Smooth muscle cell (in vitro differentiated cells): ENCODE data around the gene SLMAP. TPM values are rescaled to one million over a fixed set of nuclear protein-coding genes. Genes with fewer than 3 reads are reported as not detected.

Experiments used
- DNase-seq: peaks from one replicate; lab custom pipeline; 2025; ENCODE audit not compliant: unreplicated experiment; lab: John Stamatoyannopoulos, UW
- H2AFZ ChIP-seq: fragments of 200-600 bp; sonication (generic); 2 replicates; pipeline ENCODE4 v1.6.0; 2016; ENCODE audit warnings: antibody characterized with exemption, low read depth, mild to moderate bottlenecking
- H3F3A ChIP-seq: fragments of 200-600 bp; sonication (generic); 2 replicates; pipeline ENCODE4 v1.6.0; 2017; ENCODE audit warnings: antibody characterized with exemption, low read depth
- H3K27ac ChIP-seq: fragments of 200-600 bp; sonication (generic); 2 replicates; pipeline ENCODE4 v1.5.1; 2016; ENCODE audit warnings: low read depth, mild to moderate bottlenecking
- H3K27me3 ChIP-seq: fragments of 200-600 bp; sonication (generic); 2 replicates; pipeline ENCODE4 v1.6.1; 2016; ENCODE audit warnings: low read depth, mild to moderate bottlenecking
- H3K36me3 ChIP-seq: fragments of 200-600 bp; sonication (generic); 2 replicates; pipeline ENCODE4 v1.5.1; 2016; ENCODE audit warnings: low read depth
- H3K4me1 ChIP-seq: fragments of 200-600 bp; sonication (generic); 2 replicates; pipeline ENCODE4 v1.5.1; 2016; ENCODE audit warnings: low read depth
- H3K4me2 ChIP-seq: fragments of 200-600 bp; sonication (generic); 2 replicates; pipeline ENCODE4 v1.6.0; 2016; ENCODE audit warnings: mild to moderate bottlenecking
- H3K4me3 ChIP-seq: fragments of 200-600 bp; sonication (generic); 2 replicates; pipeline ENCODE4 v1.5.1; 2016; ENCODE audit warnings: mild to moderate bottlenecking
- H3K79me2 ChIP-seq: fragments of 200-600 bp; sonication (generic); 2 replicates; pipeline ENCODE4 v1.6.0; 2016; ENCODE audit warnings: low read depth, mild to moderate bottlenecking
- H3K9ac ChIP-seq: fragments of 200-600 bp; sonication (generic); 2 replicates; pipeline ENCODE4 v1.6.0; 2016; ENCODE audit warnings: low read depth
- H3K9me3 ChIP-seq: fragments of 200-600 bp; sonication (generic); replicated peaks from 2 replicates; pipeline ENCODE4 v1.5.1; 2016; ENCODE audit warnings: low read depth
- H4K20me1 ChIP-seq: fragments of 200-600 bp; sonication (generic); 2 replicates; pipeline ENCODE4 v1.6.0; 2016; ENCODE audit warnings: low read depth
- WGBS: methylation state at CpG from one replicate; pipeline ENCODE4 v1.1.7; 2016; ENCODE audit warnings: low lambda C conversion rate; 5-methylcytosine and 5-hydroxymethylcytosine counted together
- polyA plus RNA-seq: library from polyadenylated mRNA; unstranded; fragments of >200 nt; fragmentation: Nextera tagmentation; extraction: Ambion mirVana; gene quantifications from 2 replicates; pipeline ENCODE4 v1.2.1, GENCODE V29; 2016
- total RNA-seq: library from RNA; depleted of rRNA; stranded (reverse); fragments of >200 nt; gene quantifications from 2 replicates; pipeline ENCODE4 v1.2.3, GENCODE V29; 2014
- TF ChIP-seq, protein P1 (sequence below): fragments of 200-600 bp; sonication (generic); IDR thresholded peaks from 2 replicates; pipeline ENCODE4 v1.5.1; 2017; ENCODE audit warnings: borderline replicate concordance, mild to moderate bottlenecking, antibody characterized with exemption; ENCODE audit not compliant: insufficient read depth, poor library complexity, severe bottlenecking

The SLMAP gene
- total and polyA plus RNA-seq, 2 experiments from 2014 or later = 19.9 to 42.8 TPM

GRCh38 chr3:57927916-57928315 is 171.8 kb downstream of the SLMAP start:
- Histone ChIP-seq H3K9ac (no peak overlapping the region), H2AFZ (no peak overlapping the region), H3K27ac (no peak overlapping the region), H3K4me3 (no peak overlapping the region), H3K9me3 (no peaks in the 10 kb centered on the region), H4K20me1 (no peaks in the 10 kb centered on the region), H3K36me3 (no peaks in the 10 kb centered on the region), H3K4me1 (no peaks in the 10 kb centered on the region), H3K4me2 (no peak overlapping the region), H3K79me2 (no peaks in the 10 kb centered on the region), H3F3A (no peaks in the 10 kb centered on the region), H3K27me3 (no peaks in the 10 kb centered on the region)
- DNase-seq = no peak
- TF ChIP-seq, protein P1, sequence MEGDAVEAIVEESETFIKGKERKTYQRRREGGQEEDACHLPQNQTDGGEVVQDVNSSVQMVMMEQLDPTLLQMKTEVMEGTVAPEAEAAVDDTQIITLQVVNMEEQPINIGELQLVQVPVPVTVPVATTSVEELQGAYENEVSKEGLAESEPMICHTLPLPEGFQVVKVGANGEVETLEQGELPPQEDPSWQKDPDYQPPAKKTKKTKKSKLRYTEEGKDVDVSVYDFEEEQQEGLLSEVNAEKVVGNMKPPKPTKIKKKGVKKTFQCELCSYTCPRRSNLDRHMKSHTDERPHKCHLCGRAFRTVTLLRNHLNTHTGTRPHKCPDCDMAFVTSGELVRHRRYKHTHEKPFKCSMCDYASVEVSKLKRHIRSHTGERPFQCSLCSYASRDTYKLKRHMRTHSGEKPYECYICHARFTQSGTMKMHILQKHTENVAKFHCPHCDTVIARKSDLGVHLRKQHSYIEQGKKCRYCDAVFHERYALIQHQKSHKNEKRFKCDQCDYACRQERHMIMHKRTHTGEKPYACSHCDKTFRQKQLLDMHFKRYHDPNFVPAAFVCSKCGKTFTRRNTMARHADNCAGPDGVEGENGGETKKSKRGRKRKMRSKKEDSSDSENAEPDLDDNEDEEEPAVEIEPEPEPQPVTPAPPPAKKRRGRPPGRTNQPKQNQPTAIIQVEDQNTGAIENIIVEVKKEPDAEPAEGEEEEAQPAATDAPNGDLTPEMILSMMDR = no peak
- WGBS = 93% methylated on average over 3 of the region's 3 CpGs

DNA sequence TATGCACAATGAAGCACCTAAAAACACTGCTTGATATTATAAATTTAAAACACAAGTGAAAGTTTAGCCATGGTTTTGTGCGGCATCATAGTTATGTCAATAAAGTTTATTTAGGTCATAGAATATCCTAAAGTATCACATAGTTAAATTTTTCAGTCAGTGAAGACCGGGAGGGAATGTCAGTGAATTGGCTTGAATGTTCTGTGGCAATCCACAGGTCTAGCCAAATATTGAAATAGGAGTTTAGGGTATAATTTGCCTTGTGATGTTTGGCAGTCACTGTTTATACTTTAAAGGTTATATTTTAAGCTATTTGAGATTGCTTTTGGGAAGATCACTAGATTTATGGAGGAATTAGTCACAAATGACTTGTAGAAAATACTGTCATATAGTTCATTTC is 172.4 kb downstream of the SLMAP start:
- H2AFZ ChIP-seq = no peak overlapping the region
- H3K4me1 ChIP-seq = no peaks in the 10 kb centered on the region
- H3K9ac ChIP-seq = no peak overlapping the region
- H3K27me3 ChIP-seq = no peaks in the 10 kb centered on the region
- DNase-seq = no peak
- WGBS = 100% methylated on average over 2 of the region's 2 CpGs
- H3K4me3 ChIP-seq = no peak overlapping the region
- no peaks in the 10 kb centered on the region for H3F3A ChIP-seq
- H3K27ac ChIP-seq = no peak overlapping the region
- no peaks in the 10 kb centered on the region for H3K9me3 ChIP-seq
- H4K20me1 ChIP-seq = no peaks in the 10 kb centered on the region
- no peak overlapping the region for H3K4me2 ChIP-seq
- no peaks in the 10 kb centered on the region for H3K79me2 ChIP-seq
- TF ChIP-seq, protein P1 = no peak
- H3K36me3 ChIP-seq = no peaks in the 10 kb centered on the region

GRCh38 chr3:57929988-57930387 is 173.9 kb downstream of the SLMAP start:
- Histone ChIP-seq H3K4me3 (no peak overlapping the region), H3K79me2 (no peaks in the 10 kb centered on the region), H3K27ac (no peak overlapping the region), H2AFZ (no peak overlapping the region), H4K20me1 (no peaks in the 10 kb centered on the region), H3K9ac (no peak overlapping the region), H3K36me3 (no peaks in the 10 kb centered on the region), H3K4me1 (no peaks in the 10 kb centered on the region), H3F3A (no peaks in the 10 kb centered on the region), H3K27me3 (no peaks in the 10 kb centered on the region), H3K9me3 (no peaks in the 10 kb centered on the region), H3K4me2 (no peak overlapping the region)
- DNase-seq = no peak
- 95% methylated on average over 2 of the region's 2 CpGs for WGBS
- TF ChIP-seq, protein P1 = no peak

DNA sequence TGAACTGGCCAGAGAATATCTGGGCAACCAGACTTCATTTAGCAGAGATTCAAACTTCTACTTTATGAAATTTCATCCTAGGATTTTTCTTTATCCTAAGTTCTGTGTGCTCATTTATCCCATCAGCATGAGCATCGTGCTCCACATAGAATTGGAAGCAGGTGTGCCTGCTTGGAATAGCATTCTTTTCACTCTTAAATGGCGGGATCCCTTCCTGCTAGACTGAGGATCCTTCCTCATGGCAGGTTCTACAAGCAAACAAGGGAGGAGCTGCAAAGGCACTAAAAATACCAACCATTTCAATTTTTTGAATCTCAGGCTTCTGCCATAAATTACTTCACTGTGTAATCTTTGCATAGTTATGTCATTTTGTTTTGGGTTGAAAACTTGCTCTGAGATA is 177.5 kb downstream of the SLMAP start:
- TF ChIP-seq, protein P1 = no peak
- no peaks in the 10 kb centered on the region for H3K36me3 ChIP-seq
- WGBS = 88% methylated on average over 2 of the region's 2 CpGs
- H3K4me3 ChIP-seq = no peak overlapping the region
- no peak overlapping the region for H3K9ac ChIP-seq
- H2AFZ ChIP-seq = no peak overlapping the region
- no peak overlapping the region for H3K4me2 ChIP-seq
- no peak for DNase-seq
- no peaks in the 10 kb centered on the region for H3F3A ChIP-seq
- H3K79me2 ChIP-seq = no peaks in the 10 kb centered on the region
- H3K27me3 ChIP-seq = no peaks in the 10 kb centered on the region
- no peaks in the 10 kb centered on the region for H3K4me1 ChIP-seq
- H3K27ac ChIP-seq = no peak overlapping the region
- H4K20me1 ChIP-seq = no peaks in the 10 kb centered on the region
- no peaks in the 10 kb centered on the region for H3K9me3 ChIP-seq
